Kidney (tissue), 14 donors: ENCODE results near the gene CES2. TPM values are rescaled to one million over a fixed set of nuclear protein-coding genes. Genes with fewer than 3 reads are reported as not detected.

Experiments used
- DNase-seq, 5 donors: peaks; one replicate each; pipeline ENCODE4 v3.0.0-alpha.2; 2013 to 2020
- FAIRE-seq: peaks from 2 replicates; lab custom pipeline; 2012; peaks lifted over from hg19 to GRCh38; lab: Jason Lieb, UNC
- H3K27ac ChIP-seq, 2 donors: one replicate each; pipeline ENCODE4 v1.7.0; 2013; ENCODE audit warnings: low read depth in 2 of 2, low read length in 2 of 2, inconsistent platforms in 1 of 2
- H3K27me3 ChIP-seq: one replicate; pipeline ENCODE4 v1.7.1; 2013; ENCODE audit warnings: low read length, inconsistent platforms; ENCODE audit not compliant: control insufficient read depth, insufficient read depth
- H3K36me3 ChIP-seq, 3 donors: one replicate each; pipeline versions ENCODE4 v1.7.0 to v1.7.1; 2013; ENCODE audit warnings: low read length in 3 of 3, control low read depth in 1 of 3, inconsistent platforms in 1 of 3; ENCODE audit not compliant: insufficient read depth in 3 of 3, control insufficient read depth in 2 of 3
- H3K4me1 ChIP-seq, 3 donors: one replicate each; pipeline versions ENCODE4 v1.7.0 to v1.7.1; 2013; ENCODE audit warnings: low read length in 3 of 3, inconsistent platforms in 1 of 3, low read depth in 1 of 3; ENCODE audit not compliant: control insufficient read depth in 2 of 3, insufficient read depth in 2 of 3
- H3K4me3 ChIP-seq, 3 donors: one replicate each; pipeline versions ENCODE4 v1.7.0 to v1.8.1; 2013; ENCODE audit warnings: low read length in 3 of 3, control low read depth in 1 of 3, inconsistent platforms in 1 of 3
- H3K9ac ChIP-seq, 3 donors: one replicate each; pipeline versions ENCODE4 v1.7.0 to v1.7.1; 2013; ENCODE audit warnings: low read length in 3 of 3, control low read depth in 1 of 3, inconsistent platforms in 1 of 3
- H3K9me3 ChIP-seq, 3 donors: one replicate each; pipeline versions ENCODE4 v1.7.0 to v1.7.1; 2013; ENCODE audit warnings: low read length in 3 of 3, control low read depth in 1 of 3, inconsistent platforms in 1 of 3; ENCODE audit not compliant: control insufficient read depth in 2 of 3, insufficient read depth in 1 of 3
- intact Hi-C: fragments of 100-400 bp; cut with DNase I; formaldehyde crosslinking; loops from one replicate; pipeline ENCODE4 v1.11.1; 2022
- polyA plus RNA-seq: library from polyadenylated mRNA; stranded (reverse); fragments of 350-450 nt; fragmentation: Illumina TruSeq; extraction: RNeasy Lipid Tissue Mini Kit (QIAGEN cat#74804); gene quantifications from one replicate; pipeline ENCODE4 v1.2.3, GENCODE V29; 2014; ENCODE audit warnings: low read depth, low replicate concordance; ENCODE audit not compliant: insufficient read depth
- total RNA-seq: library from RNA; stranded (reverse); fragmentation: NEBNext Ultra II Directional; extraction: Animal tissue kit (Norgen Biotek cat#: 25700); gene quantifications from one replicate; pipeline ENCODE4 v1.2.1, GENCODE V29; 2021
- TF ChIP-seq, protein P1 (sequence below): IDR thresholded peaks from 3 replicates; pipeline ENCODE4 v1.5.1; 2012; ENCODE audit warnings: mild to moderate bottlenecking, moderate library complexity, borderline replicate concordance; ENCODE audit not compliant: insufficient read depth; ENCODE audit errors: extremely low read depth
- donor health status: control.
- donor health status: control.
- donor health status: control.
- donor health status: control.
- donor health status: control.
- donor health status: DM: yes; HTN: yes; CAD: no.
- donor health status: Normal renal cell carcinoma (clear cell type).

Gene CES2
- total and polyA plus RNA-seq, 2 donors from 2014 or later, result 72.1 to 76.9 TPM

- no peak overlapping the region for H3K4me3 ChIP-seq
- no peaks in the 10 kb centered on the region for H3K36me3 ChIP-seq
- H3K4me1 ChIP-seq, result peaks cover 0 to 44% (median 23%) of the 10 kb centered on the region in 3 donors
- FAIRE-seq (no peak), DNase-seq (peak; percentile 85 to 95 (median 90))
- TF ChIP-seq, protein P1, sequence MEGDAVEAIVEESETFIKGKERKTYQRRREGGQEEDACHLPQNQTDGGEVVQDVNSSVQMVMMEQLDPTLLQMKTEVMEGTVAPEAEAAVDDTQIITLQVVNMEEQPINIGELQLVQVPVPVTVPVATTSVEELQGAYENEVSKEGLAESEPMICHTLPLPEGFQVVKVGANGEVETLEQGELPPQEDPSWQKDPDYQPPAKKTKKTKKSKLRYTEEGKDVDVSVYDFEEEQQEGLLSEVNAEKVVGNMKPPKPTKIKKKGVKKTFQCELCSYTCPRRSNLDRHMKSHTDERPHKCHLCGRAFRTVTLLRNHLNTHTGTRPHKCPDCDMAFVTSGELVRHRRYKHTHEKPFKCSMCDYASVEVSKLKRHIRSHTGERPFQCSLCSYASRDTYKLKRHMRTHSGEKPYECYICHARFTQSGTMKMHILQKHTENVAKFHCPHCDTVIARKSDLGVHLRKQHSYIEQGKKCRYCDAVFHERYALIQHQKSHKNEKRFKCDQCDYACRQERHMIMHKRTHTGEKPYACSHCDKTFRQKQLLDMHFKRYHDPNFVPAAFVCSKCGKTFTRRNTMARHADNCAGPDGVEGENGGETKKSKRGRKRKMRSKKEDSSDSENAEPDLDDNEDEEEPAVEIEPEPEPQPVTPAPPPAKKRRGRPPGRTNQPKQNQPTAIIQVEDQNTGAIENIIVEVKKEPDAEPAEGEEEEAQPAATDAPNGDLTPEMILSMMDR, result no peak
- no peaks in the 10 kb centered on the region for H3K27me3 ChIP-seq
- peak overlapping the region; percentile 92 to 94 for H3K27ac ChIP-seq
- no peaks in the 10 kb centered on the region for H3K9me3 ChIP-seq
- intact Hi-C loops, result no loop called here
- peak overlapping the region in 2 of 3 donors; percentile 27 to 78 for H3K9ac ChIP-seq
Measured at GRCh38 chr16:66899945-66900710, 35.2 kb upstream of the CES2 start.

- no peaks in the 10 kb centered on the region for H3K9me3 ChIP-seq
- no peak overlapping the region for H3K4me3 ChIP-seq
- peak overlapping the region in 2 of 3 donors; percentile 5 to 78 for H3K9ac ChIP-seq
- H3K4me1 ChIP-seq, result peaks cover 0 to 48% (median 23%) of the 10 kb centered on the region in 3 donors
- TF ChIP-seq, protein P1, result no peak
- H3K36me3 ChIP-seq, result no peaks in the 10 kb centered on the region
- intact Hi-C loops, result no loop called here
- peak in 2 of 5 donors; percentile 68 to 91 for DNase-seq
- no peak for FAIRE-seq
- peak overlapping the region; percentile 92 to 94 for H3K27ac ChIP-seq
- no peaks in the 10 kb centered on the region for H3K27me3 ChIP-seq
Measured at GRCh38 chr16:66900721-66901441, 34.4 kb upstream of the CES2 start.

GRCh38 chr16:66901626-66902025, 33.7 kb upstream of the CES2 start:
- TF ChIP-seq, protein P1, result no peak
- H3K36me3 ChIP-seq, result no peaks in the 10 kb centered on the region
- H3K9me3 ChIP-seq, result no peaks in the 10 kb centered on the region
- H3K27ac ChIP-seq, result peak overlapping the region; percentile 92 to 94
- peak overlapping the region in 1 of 3 donors; percentile 78 for H3K9ac ChIP-seq
- H3K27me3 ChIP-seq, result no peaks in the 10 kb centered on the region
- intact Hi-C loops, result no loop called here
- FAIRE-seq (no peak), DNase-seq (peak in 1 of 5 donors; percentile 88)
- no peak overlapping the region for H3K4me3 ChIP-seq
- peaks cover 0 to 43% (median 23%) of the 10 kb centered on the region in 3 donors for H3K4me1 ChIP-seq
